Smooth muscle cell of bladder (primary cell): Measurements from ENCODE around the gene PUM2. TPM values are rescaled to one million over a fixed set of nuclear protein-coding genes. Genes with fewer than 3 reads are reported as not detected.

ENCODE experiments used
- total RNA-seq: library from RNA; depleted of rRNA; stranded (reverse); fragments of >200 nt; gene quantifications from 2 replicates; pipeline ENCODE4 v1.2.3, GENCODE V29; 2014

The PUM2 gene, protein sequence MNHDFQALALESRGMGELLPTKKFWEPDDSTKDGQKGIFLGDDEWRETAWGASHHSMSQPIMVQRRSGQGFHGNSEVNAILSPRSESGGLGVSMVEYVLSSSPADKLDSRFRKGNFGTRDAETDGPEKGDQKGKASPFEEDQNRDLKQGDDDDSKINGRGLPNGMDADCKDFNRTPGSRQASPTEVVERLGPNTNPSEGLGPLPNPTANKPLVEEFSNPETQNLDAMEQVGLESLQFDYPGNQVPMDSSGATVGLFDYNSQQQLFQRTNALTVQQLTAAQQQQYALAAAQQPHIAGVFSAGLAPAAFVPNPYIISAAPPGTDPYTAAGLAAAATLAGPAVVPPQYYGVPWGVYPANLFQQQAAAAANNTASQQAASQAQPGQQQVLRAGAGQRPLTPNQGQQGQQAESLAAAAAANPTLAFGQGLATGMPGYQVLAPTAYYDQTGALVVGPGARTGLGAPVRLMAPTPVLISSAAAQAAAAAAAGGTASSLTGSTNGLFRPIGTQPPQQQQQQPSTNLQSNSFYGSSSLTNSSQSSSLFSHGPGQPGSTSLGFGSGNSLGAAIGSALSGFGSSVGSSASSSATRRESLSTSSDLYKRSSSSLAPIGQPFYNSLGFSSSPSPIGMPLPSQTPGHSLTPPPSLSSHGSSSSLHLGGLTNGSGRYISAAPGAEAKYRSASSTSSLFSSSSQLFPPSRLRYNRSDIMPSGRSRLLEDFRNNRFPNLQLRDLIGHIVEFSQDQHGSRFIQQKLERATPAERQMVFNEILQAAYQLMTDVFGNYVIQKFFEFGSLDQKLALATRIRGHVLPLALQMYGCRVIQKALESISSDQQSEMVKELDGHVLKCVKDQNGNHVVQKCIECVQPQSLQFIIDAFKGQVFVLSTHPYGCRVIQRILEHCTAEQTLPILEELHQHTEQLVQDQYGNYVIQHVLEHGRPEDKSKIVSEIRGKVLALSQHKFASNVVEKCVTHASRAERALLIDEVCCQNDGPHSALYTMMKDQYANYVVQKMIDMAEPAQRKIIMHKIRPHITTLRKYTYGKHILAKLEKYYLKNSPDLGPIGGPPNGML
- 26.7 and 30.1 TPM in 2 replicates for total RNA-seq

DNA sequence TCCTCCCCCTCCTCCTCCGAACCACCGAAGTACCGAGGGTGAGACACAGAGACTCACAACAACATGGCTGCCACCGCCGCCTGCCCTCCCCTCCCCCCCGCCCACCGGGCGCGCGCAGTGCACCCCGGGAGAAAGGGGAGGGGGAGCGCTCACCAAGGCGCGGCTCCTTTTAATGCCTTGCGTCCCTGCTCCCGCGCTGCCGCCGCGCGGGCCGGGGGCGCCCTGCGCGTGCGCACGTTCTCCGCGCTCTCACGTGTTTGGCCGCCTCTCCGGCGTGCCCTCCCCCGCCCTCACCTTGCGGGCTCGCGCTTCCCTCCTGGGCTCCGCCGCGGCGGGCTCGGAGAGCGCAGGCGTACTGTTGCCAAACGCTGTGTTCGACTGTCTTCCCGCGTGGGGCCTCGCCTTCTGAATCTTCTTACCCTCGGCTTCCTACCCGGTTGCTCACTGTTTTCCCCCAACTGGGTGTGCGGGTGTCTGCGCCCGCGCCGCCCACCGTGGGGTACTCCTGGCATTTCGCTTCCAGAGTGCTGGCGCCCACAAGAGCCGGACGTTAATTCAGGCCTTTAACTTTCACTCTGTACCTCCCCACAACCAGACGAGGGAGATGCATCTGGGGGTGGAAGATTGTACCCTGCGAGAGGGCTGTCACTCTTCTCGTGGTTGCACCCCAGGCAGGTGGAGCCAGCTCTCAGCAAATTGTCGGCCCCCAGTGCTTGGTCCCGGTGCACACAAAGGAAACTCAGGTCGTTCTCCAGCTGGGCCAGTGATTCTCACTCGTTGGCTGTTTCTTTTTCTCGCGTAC, at the start of gene PUM2:
TSS of gene PUM2 (minus strand) at position 92 of the 802 bp plus-strand sequence. CDS start 23,484 bp downstream, outside the sequence.

DNA sequence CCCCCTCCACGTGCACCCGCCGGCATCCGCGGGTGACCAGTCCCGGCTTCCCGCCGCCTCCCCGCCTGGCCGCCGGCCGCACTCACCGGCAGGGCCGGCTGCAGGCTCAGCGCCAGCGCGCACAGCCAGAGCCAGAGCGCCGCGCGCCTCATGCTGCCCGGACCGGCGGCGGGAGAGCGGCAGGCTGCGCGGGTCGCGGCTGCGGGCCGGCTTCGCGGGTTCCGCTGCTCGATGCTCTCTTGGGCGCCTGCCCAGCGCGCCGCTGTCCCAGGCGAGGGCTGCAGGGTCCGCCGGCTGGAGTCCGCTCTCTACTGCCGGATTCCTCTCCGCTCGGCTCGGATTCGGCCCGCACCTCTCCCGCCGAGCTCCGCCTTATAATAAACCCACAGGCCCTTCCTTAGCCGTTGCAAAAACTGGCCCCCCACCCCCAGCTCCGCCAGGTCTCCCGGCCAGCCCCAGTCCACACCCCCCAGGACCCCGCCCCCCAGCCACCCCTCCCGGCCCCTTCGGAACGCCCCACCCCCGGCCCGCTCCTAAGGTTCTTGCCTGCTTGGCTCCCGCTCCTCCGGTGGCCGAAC, 125.8 kb downstream of the PUM2 start, which contains the start of gene SDC1:
TSS of gene SDC1 (minus strand) at position 415 of the 578 bp plus-strand sequence. CDS start at position 152, 263 bp downstream.

Other genes with a start within 250 kb of the PUM2 start
- gene SDC1, start 125.7 kb downstream of the PUM2 start, total RNA-seq = 16.8 and 30.7 TPM in 2 replicates
- 130 and 143 TPM in 2 replicates for gene RHOB, start 96.2 kb upstream of the PUM2 start, total RNA-seq